ENCODE results near the gene PHF3. TPM values are rescaled to one million over a fixed set of nuclear protein-coding genes. Genes with fewer than 3 reads are reported as not detected.

The PHF3 gene
- total RNA-seq, 1 donor from 2014 or later, result 46.2 TPM

GRCh38 chr6:63649269-63649668, 13.7 kb downstream of the PHF3 start:
- peaks cover 6% of the 10 kb centered on the region for H3K4me1 Mint-ChIP-seq
- TF ChIP-seq, protein P1, sequence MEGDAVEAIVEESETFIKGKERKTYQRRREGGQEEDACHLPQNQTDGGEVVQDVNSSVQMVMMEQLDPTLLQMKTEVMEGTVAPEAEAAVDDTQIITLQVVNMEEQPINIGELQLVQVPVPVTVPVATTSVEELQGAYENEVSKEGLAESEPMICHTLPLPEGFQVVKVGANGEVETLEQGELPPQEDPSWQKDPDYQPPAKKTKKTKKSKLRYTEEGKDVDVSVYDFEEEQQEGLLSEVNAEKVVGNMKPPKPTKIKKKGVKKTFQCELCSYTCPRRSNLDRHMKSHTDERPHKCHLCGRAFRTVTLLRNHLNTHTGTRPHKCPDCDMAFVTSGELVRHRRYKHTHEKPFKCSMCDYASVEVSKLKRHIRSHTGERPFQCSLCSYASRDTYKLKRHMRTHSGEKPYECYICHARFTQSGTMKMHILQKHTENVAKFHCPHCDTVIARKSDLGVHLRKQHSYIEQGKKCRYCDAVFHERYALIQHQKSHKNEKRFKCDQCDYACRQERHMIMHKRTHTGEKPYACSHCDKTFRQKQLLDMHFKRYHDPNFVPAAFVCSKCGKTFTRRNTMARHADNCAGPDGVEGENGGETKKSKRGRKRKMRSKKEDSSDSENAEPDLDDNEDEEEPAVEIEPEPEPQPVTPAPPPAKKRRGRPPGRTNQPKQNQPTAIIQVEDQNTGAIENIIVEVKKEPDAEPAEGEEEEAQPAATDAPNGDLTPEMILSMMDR (conservative IDR thresholded peaks at IDR 0.05), result no peak
- no peak overlapping the region for H3K4me3 Mint-ChIP-seq
- H3K9me3 Mint-ChIP-seq, result peaks cover 10% of the 10 kb centered on the region
- no peak for DNase-seq (ENCODE audit: low read depth, low spot score)
- no peaks in the 10 kb centered on the region for H3K27me3 Mint-ChIP-seq (ENCODE audit: low read depth)
- no peak overlapping the region for H3K27ac Mint-ChIP-seq (ENCODE audit: unreplicated experiment)
- H3K36me3 Mint-ChIP-seq (ENCODE audit: low read depth), result peaks cover 18% of the 10 kb centered on the region

- peaks cover 18% of the 10 kb centered on the region for H3K36me3 Mint-ChIP-seq (ENCODE audit: low read depth)
- no peak for DNase-seq (ENCODE audit: low read depth, low spot score)
- H3K4me3 Mint-ChIP-seq, result no peak overlapping the region
- TF ChIP-seq, protein P1 (conservative IDR thresholded peaks at IDR 0.05), result no peak
- H3K27ac Mint-ChIP-seq (ENCODE audit: unreplicated experiment), result no peak overlapping the region
- H3K9me3 Mint-ChIP-seq, result peaks cover 10% of the 10 kb centered on the region
- H3K4me1 Mint-ChIP-seq, result peaks cover 4% of the 10 kb centered on the region
- no peaks in the 10 kb centered on the region for H3K27me3 Mint-ChIP-seq (ENCODE audit: low read depth)
Observed at GRCh38 chr6:63649847-63650265, 14.3 kb downstream of the PHF3 start.

DNA sequence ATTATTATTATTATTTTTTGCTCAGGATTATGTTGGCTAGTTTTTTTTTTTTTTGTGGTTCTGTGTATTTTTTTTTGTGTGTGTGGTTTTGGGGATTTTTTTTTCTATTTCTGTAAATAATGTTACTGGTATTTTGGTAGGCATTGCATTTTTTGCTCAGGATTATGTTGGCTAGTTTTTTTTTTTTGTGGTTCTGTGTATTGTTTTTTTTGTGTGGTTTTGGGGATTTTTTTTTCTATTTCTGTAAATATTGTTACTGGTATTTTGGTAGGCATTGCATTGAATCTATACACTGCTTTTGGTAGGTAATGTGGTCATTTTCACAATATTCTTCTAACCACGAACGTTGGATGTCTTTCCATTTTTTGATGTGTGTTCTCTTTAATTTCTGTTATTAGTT, 17.4 kb downstream of the PHF3 start:
- DNase-seq (ENCODE audit: low read depth, low spot score), result no peak
- H3K9me3 Mint-ChIP-seq, result peaks cover 10% of the 10 kb centered on the region
- H3K36me3 Mint-ChIP-seq (ENCODE audit: low read depth), result peaks cover 18% of the 10 kb centered on the region
- TF ChIP-seq, protein P1 (conservative IDR thresholded peaks at IDR 0.05), result no peak
- H3K27me3 Mint-ChIP-seq (ENCODE audit: low read depth), result no peaks in the 10 kb centered on the region
- no peak overlapping the region for H3K4me3 Mint-ChIP-seq
- H3K27ac Mint-ChIP-seq (ENCODE audit: unreplicated experiment), result no peak overlapping the region
- peaks cover 13% of the 10 kb centered on the region for H3K4me1 Mint-ChIP-seq

DNA sequence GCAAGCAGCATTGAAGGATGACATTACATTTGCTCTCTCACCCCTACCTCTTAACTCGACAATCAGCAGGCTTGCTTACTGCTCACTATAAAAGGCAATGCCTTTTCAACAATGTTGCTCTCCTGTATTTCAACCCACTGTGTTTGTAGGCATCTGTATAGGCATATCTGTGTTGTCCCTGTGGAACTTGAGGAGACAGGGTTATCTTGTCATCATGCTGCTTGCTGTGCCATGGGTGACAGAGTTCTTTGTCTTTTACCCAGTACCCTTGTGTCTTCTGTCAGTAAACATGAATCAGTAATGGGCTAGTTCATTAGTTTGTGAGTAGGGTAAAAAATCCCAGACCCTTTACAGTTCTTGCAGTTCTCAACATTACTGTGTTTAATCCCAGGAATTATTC, 25.2 kb downstream of the PHF3 start:
- DNase-seq (ENCODE audit: low read depth, low spot score), result no peak
- Mint-ChIP-seq H3K36me3 (ENCODE audit: low read depth) (no peaks in the 10 kb centered on the region), H3K4me3 (no peak overlapping the region), H3K9me3 (no peaks in the 10 kb centered on the region), H3K4me1 (peaks cover 19% of the 10 kb centered on the region), H3K27me3 (ENCODE audit: low read depth) (no peaks in the 10 kb centered on the region), H3K27ac (ENCODE audit: unreplicated experiment) (no peak overlapping the region)
- TF ChIP-seq, protein P1 (conservative IDR thresholded peaks at IDR 0.05), result no peak

GRCh38 chr6:63661769-63662168, 26.2 kb downstream of the PHF3 start:
- no peak for DNase-seq (ENCODE audit: low read depth, low spot score)
- H3K4me1 Mint-ChIP-seq, result peaks cover 12% of the 10 kb centered on the region
- H3K27ac Mint-ChIP-seq (ENCODE audit: unreplicated experiment), result peak overlapping the region; percentile 60
- H3K36me3 Mint-ChIP-seq (ENCODE audit: low read depth), result no peaks in the 10 kb centered on the region
- H3K4me3 Mint-ChIP-seq, result no peak overlapping the region
- H3K27me3 Mint-ChIP-seq (ENCODE audit: low read depth), result no peaks in the 10 kb centered on the region
- no peaks in the 10 kb centered on the region for H3K9me3 Mint-ChIP-seq
- TF ChIP-seq, protein P1 (conservative IDR thresholded peaks at IDR 0.05), result no peak
